SK-N-SH treated with all-trans-retinoic acid at 6 μM for 48 hours (cell line): ENCODE results near the gene TTLL6.

Experiments used
- ARNTL ChIP-seq: fragments of 450-650 bp; formaldehyde crosslinking; IDR thresholded peaks from 2 replicates; pipeline ENCODE4 v1.5.0; 2020; ENCODE audit warnings: low read depth, mild to moderate bottlenecking, moderate library complexity, borderline replicate concordance
- CREB5 ChIP-seq: fragments of 250-450 bp; sonication (Bioruptor Pico); IDR thresholded peaks from 2 replicates; pipeline ENCODE4 v1.5.1; 2020; ENCODE audit warnings: low read depth, mild to moderate bottlenecking, moderate library complexity
- GLIS3 ChIP-seq: fragments of 250-450 bp; sonication (Bioruptor Pico); IDR thresholded peaks from 2 replicates; pipeline ENCODE4 v1.5.0; 2020; ENCODE audit warnings: mild to moderate bottlenecking, moderate library complexity
- ISL1 ChIP-seq: fragments of 250-450 bp; sonication (Bioruptor Pico); IDR thresholded peaks from 2 replicates; pipeline ENCODE4 v2.1.2; 2022; ENCODE audit warnings: mild to moderate bottlenecking, moderate library complexity
- RARB ChIP-seq: fragments of 250-450 bp; sonication (Bioruptor Pico); IDR thresholded peaks from 2 replicates; pipeline ENCODE4 v1.8.0; 2021; ENCODE audit warnings: mild to moderate bottlenecking, moderate library complexity
- TSHZ2 ChIP-seq: fragments of 250-450 bp; sonication (Bioruptor Pico); IDR thresholded peaks from 2 replicates; pipeline ENCODE4 v1.5.0; 2020; ENCODE audit warnings: mild to moderate bottlenecking, moderate library complexity
- ZFP30 ChIP-seq: fragments of 450-650 bp; formaldehyde crosslinking; IDR thresholded peaks from 2 replicates; pipeline ENCODE4 v1.5.0; 2022; ENCODE audit warnings: mild to moderate bottlenecking, moderate library complexity
- ZNF70 ChIP-seq: fragments of 450-650 bp; formaldehyde crosslinking; IDR thresholded peaks from 2 replicates; pipeline ENCODE4 v1.5.0; 2020; ENCODE audit warnings: mild to moderate bottlenecking, moderate library complexity

GRCh38 chr17:48738803-48739526 is 78.1 kb downstream of the TTLL6 start:
- TF ChIP-seq ZFP30 (CRISPR knock-in tag) (no peak), CREB5 (CRISPR knock-in tag) (no peak), GLIS3 (CRISPR knock-in tag) (no peak), ZNF70 (CRISPR knock-in tag) (no peak), RARB (CRISPR knock-in tag) (no peak), ARNTL (CRISPR knock-in tag) (no peak), TSHZ2 (CRISPR knock-in tag) (no peak), ISL1 (CRISPR knock-in tag) (no peak)
